HepG2 (cell line): ENCODE measurements around the gene ABCC1. TPM values are rescaled to one million over a fixed set of nuclear protein-coding genes. Genes with fewer than 3 reads are reported as not detected.

Experiments used
- DMAP1 ChIP-seq: IDR thresholded peaks from 2 replicates; pipeline ENCODE4 v1.6.1; 2016
- EED ChIP-seq: sonication (generic); formaldehyde crosslinking; IDR thresholded peaks from 2 replicates; pipeline ENCODE4 v1.5.0; 2020; ENCODE audit warnings: mild to moderate bottlenecking, missing genetic modification reagents
- HES4 ChIP-seq: sonication (generic); formaldehyde crosslinking; IDR thresholded peaks from 2 replicates; pipeline ENCODE4 v1.9.0; 2021; ENCODE audit warnings: mild to moderate bottlenecking, missing genetic modification reagents, borderline replicate concordance
- JUNB ChIP-seq: sonication (generic); formaldehyde crosslinking; IDR thresholded peaks from 2 replicates; pipeline ENCODE4 v1.8.0; 2022; ENCODE audit warnings: missing genetic modification reagents, mild to moderate bottlenecking, borderline replicate concordance
- KDM2A ChIP-seq: sonication (generic); formaldehyde crosslinking; IDR thresholded peaks from 2 replicates; pipeline ENCODE4 v1.4.0; 2020; ENCODE audit warnings: low read depth, missing genetic modification reagents, borderline replicate concordance
- KLF6 ChIP-seq: IDR thresholded peaks from 2 replicates; pipeline ENCODE4 v1.8.0; 2016; ENCODE audit warnings: missing biosample characterization, missing genetic modification reagents
- MED13 ChIP-seq: sonication (generic); formaldehyde crosslinking; IDR thresholded peaks from 2 replicates; pipeline ENCODE4 v1.5.0; 2020; ENCODE audit warnings: missing genetic modification reagents
- NFRKB ChIP-seq: fragments of 450-650 bp; IDR thresholded peaks from 2 replicates; pipeline ENCODE4 v1.6.1; 2017
- NONO ChIP-seq, 2 experiments: fragments of 450-650 bp in 1 of 2; sonication (generic) in 1 of 2; formaldehyde crosslinking in 1 of 2; IDR thresholded peaks in 1 of 2; conservative IDR thresholded peaks in 1 of 2; 2 replicates each; pipeline versions ENCODE4 v1.6.1 to v1.8.0; 2017 to 2022; ENCODE audit warnings: mild to moderate bottlenecking in 1 of 2, missing genetic modification reagents in 1 of 2, moderate library complexity in 1 of 2
- NR1H2 ChIP-seq: sonication (generic); formaldehyde crosslinking; IDR thresholded peaks from 2 replicates; pipeline ENCODE4 v1.8.1; 2022; ENCODE audit warnings: low read depth, missing genetic modification reagents, borderline replicate concordance
- PATZ1 ChIP-seq: sonication (generic); formaldehyde crosslinking; IDR thresholded peaks from 2 replicates; pipeline ENCODE4 v1.4.0; 2020; ENCODE audit warnings: missing genetic modification reagents
- PAX8 ChIP-seq: sonication (generic); formaldehyde crosslinking; IDR thresholded peaks from 2 replicates; pipeline ENCODE4 v1.8.0; 2022; ENCODE audit warnings: mild to moderate bottlenecking, missing genetic modification reagents, borderline replicate concordance
- PHF20 ChIP-seq: sonication (generic); formaldehyde crosslinking; IDR thresholded peaks from 2 replicates; pipeline ENCODE4 v1.5.0; 2020; ENCODE audit warnings: mild to moderate bottlenecking, missing genetic modification reagents
- REXO4 ChIP-seq: sonication (generic); formaldehyde crosslinking; IDR thresholded peaks from 2 replicates; pipeline ENCODE4 v1.8.0; 2022; ENCODE audit warnings: missing genetic modification reagents, mild to moderate bottlenecking, borderline replicate concordance
- SIN3B ChIP-seq: fragments of 150-350 bp; IDR thresholded peaks from 2 replicates; pipeline ENCODE4 v1.6.1; 2014; ENCODE audit warnings: low read length
- SIX4 ChIP-seq: sonication (generic); formaldehyde crosslinking; IDR thresholded peaks from 2 replicates; pipeline ENCODE4 v1.4.0; 2020; ENCODE audit warnings: missing genetic modification reagents
- TP53 ChIP-seq: sonication (generic); formaldehyde crosslinking; conservative IDR thresholded peaks from 2 replicates; pipeline ENCODE4 v1.4.0; 2020; ENCODE audit warnings: missing genetic modification reagents
- ZFP36 ChIP-seq: fragments of 150-350 bp; IDR thresholded peaks from 2 replicates; pipeline ENCODE4 v1.6.1; 2018; ENCODE audit warnings: borderline replicate concordance, low read length, low read depth; ENCODE audit not compliant: partially characterized antibody
- ZNF124 ChIP-seq: sonication (generic); formaldehyde crosslinking; IDR thresholded peaks from 2 replicates; pipeline ENCODE4 v1.4.0; 2020; ENCODE audit warnings: missing genetic modification reagents
- ZNF224 ChIP-seq: sonication (generic); formaldehyde crosslinking; IDR thresholded peaks from 2 replicates; pipeline ENCODE4 v1.5.0; 2020; ENCODE audit warnings: mild to moderate bottlenecking, missing genetic modification reagents
- ZNF30 ChIP-seq: sonication (generic); formaldehyde crosslinking; IDR thresholded peaks from 2 replicates; pipeline ENCODE4 v1.5.0; 2020; ENCODE audit warnings: mild to moderate bottlenecking, missing genetic modification reagents
- ZNF430 ChIP-seq: sonication (generic); formaldehyde crosslinking; IDR thresholded peaks from 2 replicates; pipeline ENCODE4 v1.9.0; 2021; ENCODE audit warnings: mild to moderate bottlenecking, missing genetic modification reagents
- ZNF709 ChIP-seq: sonication (generic); formaldehyde crosslinking; IDR thresholded peaks from 2 replicates; pipeline ENCODE4 v1.5.0; 2020; ENCODE audit warnings: mild to moderate bottlenecking, missing genetic modification reagents
- ZNF839 ChIP-seq: sonication (generic); formaldehyde crosslinking; IDR thresholded peaks from 2 replicates; pipeline ENCODE4 v1.4.0; 2020; ENCODE audit warnings: missing genetic modification reagents, mild to moderate bottlenecking, borderline replicate concordance
- polyA plus RNA-seq, 8 experiments: library from polyadenylated mRNA; depleted of rRNA in 3 of 8; stranded (reverse) in 7 of 8; unstranded in 1 of 8; fragments of >200 nt; fragmentation: Illumina TruSeq in 4 of 8; extraction: Trizol in 4 of 8; gene quantifications; 2 replicates each; pipeline versions ENCODE4 v1.2.1 to v1.2.3, GENCODE V29; 2011 to 2016; ENCODE audit warnings: low read depth in 4 of 8, missing spikeins in 1 of 8, mixed read lengths in 1 of 8; ENCODE audit not compliant: insufficient read depth in 1 of 8
- total RNA-seq, 5 experiments: library from RNA; depleted of rRNA; stranded (reverse); fragments of >200 nt; fragmentation: Illumina TruSeq; extraction: Trizol; gene quantifications; 2 replicates each; pipeline ENCODE4 v1.2.3, GENCODE V29; 2016; ENCODE audit warnings: low read depth in 1 of 5
- TF ChIP-seq, protein P1 (sequence below), 2 experiments: sonication (generic) in 1 of 2; formaldehyde crosslinking in 1 of 2; IDR thresholded peaks; 2 replicates each; pipeline versions ENCODE4 v1.5.1 to v1.6.1; 2011 to 2020; ENCODE audit warnings: borderline replicate concordance in 1 of 2, low read depth in 1 of 2, low read length in 1 of 2, mild to moderate bottlenecking in 1 of 2, missing genetic modification reagents in 1 of 2, moderate library complexity in 1 of 2
- TF ChIP-seq, protein P2 (sequence below): sonication (generic); formaldehyde crosslinking; conservative IDR thresholded peaks from 2 replicates; pipeline ENCODE4 v1.8.0; 2022; ENCODE audit warnings: mild to moderate bottlenecking, moderate library complexity, missing genetic modification reagents

The ABCC1 gene
- total and polyA plus RNA-seq, 2 of the 13 experiments (the other 11 are each of a cell fraction or from before 2014, with no cell fraction given) = 13.0 to 30.6 TPM

DNA sequence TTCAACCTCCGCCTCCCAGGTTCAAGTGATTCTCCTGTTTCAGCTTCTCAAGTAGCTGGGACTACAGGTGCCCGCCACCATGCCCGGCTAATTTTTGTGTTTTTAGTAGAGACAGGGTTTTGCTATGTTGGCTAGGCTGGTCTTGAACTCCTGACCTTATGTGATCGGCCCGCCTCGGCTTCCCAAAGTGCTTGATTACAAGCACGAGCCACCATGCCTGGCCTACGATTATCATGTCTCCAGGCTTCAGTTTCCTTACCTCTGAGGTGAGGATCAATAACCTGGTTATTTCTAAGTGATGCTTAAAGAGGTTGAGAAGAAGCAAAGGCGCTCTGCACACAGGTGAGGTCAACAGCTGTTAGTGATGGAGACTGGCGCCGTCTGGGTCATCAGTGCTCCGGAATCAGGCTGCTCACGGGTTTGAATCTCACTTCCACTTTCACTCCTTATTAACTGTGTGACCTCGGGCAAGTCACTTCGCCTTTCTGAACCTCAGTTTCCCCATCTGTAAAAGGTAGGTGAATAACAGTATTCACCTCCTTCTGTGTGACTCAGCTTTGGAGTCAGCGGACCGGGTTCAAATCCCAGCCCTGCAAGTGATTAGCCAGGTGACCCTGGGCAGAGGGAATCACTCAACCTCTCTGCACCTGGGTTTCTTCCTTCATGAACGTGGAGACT lies 745 bp upstream of the ABCC1 start (continued):
- TF ChIP-seq NONO (IDR thresholded peaks at IDR 0.05) (no peak), NONO (CRISPR knock-in tag; conservative IDR thresholded peaks at IDR 0.05) (no peak), NFRKB (no peak), ZFP36 (no peak), DMAP1 (CRISPR knock-in tag) (no peak; the same call in 1 of the 2 replicates), ZNF839 (CRISPR knock-in tag) (no peak), SIX4 (CRISPR knock-in tag) (no peak), KDM2A (no peak), HES4 (no peak), MED13 (no peak), ZNF124 (CRISPR knock-in tag) (no peak), SIN3B (no peak), PHF20 (CRISPR knock-in tag) (no peak), NR1H2 (CRISPR knock-in tag) (no peak), PATZ1 (no peak), KLF6 (CRISPR knock-in tag) (no peak), ZNF709 (CRISPR knock-in tag) (no peak), JUNB (CRISPR knock-in tag) (no peak), ZNF430 (CRISPR knock-in tag) (no peak), ZNF30 (CRISPR knock-in tag) (no peak), PAX8 (no peak), REXO4 (CRISPR knock-in tag) (no peak), TP53 (CRISPR knock-in tag) (no peak), ZNF224 (CRISPR knock-in tag) (no peak), EED (CRISPR knock-in tag) (0 out of 2 replicates have a peak, but pooled peaks have one; percentile 74)
- TF ChIP-seq, protein P1, sequence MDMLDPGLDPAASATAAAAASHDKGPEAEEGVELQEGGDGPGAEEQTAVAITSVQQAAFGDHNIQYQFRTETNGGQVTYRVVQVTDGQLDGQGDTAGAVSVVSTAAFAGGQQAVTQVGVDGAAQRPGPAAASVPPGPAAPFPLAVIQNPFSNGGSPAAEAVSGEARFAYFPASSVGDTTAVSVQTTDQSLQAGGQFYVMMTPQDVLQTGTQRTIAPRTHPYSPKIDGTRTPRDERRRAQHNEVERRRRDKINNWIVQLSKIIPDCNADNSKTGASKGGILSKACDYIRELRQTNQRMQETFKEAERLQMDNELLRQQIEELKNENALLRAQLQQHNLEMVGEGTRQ (IDR thresholded peaks at IDR 0.05; ENCODE audit: low read depth, low read length) = 0 out of 2 replicates have a peak, but pooled peaks have one; percentile 15
- TF ChIP-seq, protein P1 (CRISPR knock-in tag; IDR thresholded peaks at IDR 0.05; ENCODE audit: borderline replicate concordance) = no peak
- TF ChIP-seq, protein P2, sequence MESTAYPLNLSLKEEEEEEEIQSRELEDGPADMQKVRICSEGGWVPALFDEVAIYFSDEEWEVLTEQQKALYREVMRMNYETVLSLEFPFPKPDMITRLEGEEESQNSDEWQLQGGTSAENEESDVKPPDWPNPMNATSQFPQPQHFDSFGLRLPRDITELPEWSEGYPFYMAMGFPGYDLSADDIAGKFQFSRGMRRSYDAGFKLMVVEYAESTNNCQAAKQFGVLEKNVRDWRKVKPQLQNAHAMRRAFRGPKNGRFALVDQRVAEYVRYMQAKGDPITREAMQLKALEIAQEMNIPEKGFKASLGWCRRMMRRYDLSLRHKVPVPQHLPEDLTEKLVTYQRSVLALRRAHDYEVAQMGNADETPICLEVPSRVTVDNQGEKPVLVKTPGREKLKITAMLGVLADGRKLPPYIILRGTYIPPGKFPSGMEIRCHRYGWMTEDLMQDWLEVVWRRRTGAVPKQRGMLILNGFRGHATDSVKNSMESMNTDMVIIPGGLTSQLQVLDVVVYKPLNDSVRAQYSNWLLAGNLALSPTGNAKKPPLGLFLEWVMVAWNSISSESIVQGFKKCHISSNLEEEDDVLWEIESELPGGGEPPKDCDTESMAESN (CRISPR knock-in tag) = no peak
